OCI-LY7 (cell line): ENCODE data around the gene PDZK1. TPM values are rescaled to one million over a fixed set of nuclear protein-coding genes. Genes with fewer than 3 reads are reported as not detected.

ENCODE experiments used
- BruUV-seq: library from RNA; stranded (reverse); fragments of 400-500 nt; replicated peaks from 2 replicates; lab custom pipeline; 2021; lab: Mats Ljungman, UMichigan
- CTCF ChIA-PET: fragments of 300-600 bp; sonication (Branson Sonifier 250); formaldehyde crosslinking; loops from one replicate; lab custom pipeline; 2022; ENCODE audit warnings: antibody characterized with exemption; ENCODE audit not compliant: unreplicated experiment; lab: Charles Lee
- POLR2A ChIA-PET: fragments of 300-600 bp; sonication (Branson Sonifier 250); formaldehyde crosslinking; loops from one replicate; lab custom pipeline; 2022; ENCODE audit warnings: antibody characterized with exemption; lab: Charles Lee
- DNase-seq: peaks from one replicate; pipeline ENCODE4 v3.0.0-alpha.2; 2015; ENCODE audit warnings: low spot score
- H2AFZ ChIP-seq: fragments of 200-600 bp; sonication (generic), shearing (Covaris generic); 2 replicates; pipeline ENCODE4 v1.6.1; 2014; ENCODE audit warnings: mild to moderate bottlenecking, antibody characterized with exemption, low read length, moderate library complexity
- H3K27ac ChIP-seq: fragments of 200-600 bp; sonication (generic); 2 replicates; pipeline ENCODE4 v1.5.1; 2014; ENCODE audit warnings: mixed run types, low read depth, mild to moderate bottlenecking, moderate library complexity, low read length, inconsistent platforms; ENCODE audit not compliant: poor library complexity, severe bottlenecking
- H3K36me3 ChIP-seq: fragments of 200-600 bp; sonication (generic); 2 replicates; pipeline ENCODE4 v1.6.1; 2014; ENCODE audit warnings: mild to moderate bottlenecking, antibody characterized with exemption, low read length, moderate library complexity, mixed read lengths; ENCODE audit not compliant: insufficient read depth
- H3K4me1 ChIP-seq: fragments of 200-600 bp; sonication (generic); 2 replicates; pipeline ENCODE4 v1.5.1; 2014; ENCODE audit warnings: mild to moderate bottlenecking, low read length; ENCODE audit not compliant: insufficient read depth, poor library complexity, severe bottlenecking
- H3K4me2 ChIP-seq: fragments of 200-600 bp; sonication (generic); 2 replicates; pipeline ENCODE4 v1.6.1; 2014; ENCODE audit warnings: mild to moderate bottlenecking, low read length
- H3K4me3 ChIP-seq: fragments of 200-600 bp; sonication (generic); 2 replicates; pipeline ENCODE4 v1.5.1; 2014; ENCODE audit warnings: mild to moderate bottlenecking, low read depth, low read length; ENCODE audit not compliant: poor library complexity, severe bottlenecking
- H3K79me2 ChIP-seq: fragments of 200-600 bp; sonication (generic); 2 replicates; pipeline ENCODE4 v1.6.1; 2016; ENCODE audit warnings: low read depth, mild to moderate bottlenecking, low read length, moderate library complexity, mixed read lengths; ENCODE audit not compliant: insufficient read depth
- H3K9me2 ChIP-seq: fragments of 200-600 bp; sonication (generic); 2 replicates; pipeline ENCODE4 v1.6.1; 2016; ENCODE audit warnings: mild to moderate bottlenecking, low read length, mixed read lengths; ENCODE audit not compliant: insufficient read depth
- H3K9me3 ChIP-seq: fragments of 200-600 bp; sonication (generic); 2 replicates; pipeline ENCODE4 v1.6.1; 2014; ENCODE audit warnings: mild to moderate bottlenecking, mixed run types, low read length, mixed read lengths
- H4K20me1 ChIP-seq: fragments of 200-600 bp; sonication (generic); 2 replicates; pipeline ENCODE4 v1.6.1; 2014; ENCODE audit warnings: mild to moderate bottlenecking, antibody characterized with exemption, low read length, moderate library complexity, mixed read lengths; ENCODE audit not compliant: insufficient read depth
- EZH2phosphoT487 ChIP-seq: fragments of 200-600 bp; sonication (generic); IDR thresholded peaks from 2 replicates; pipeline ENCODE4 v1.6.1; 2018; ENCODE audit warnings: low read depth, borderline replicate concordance, mild to moderate bottlenecking, mixed run types, antibody characterized with exemption, low read length, moderate library complexity, mixed read lengths
- intact Hi-C: fragments of 100-400 bp; cut with micrococcal nuclease; formaldehyde crosslinking; loops from one replicate; pipeline ENCODE4 v1.10.0; 2022; ENCODE audit not compliant: unreplicated experiment
- total RNA-seq, 2 experiments: library from RNA; depleted of rRNA in 1 of 2; stranded (reverse); fragments of >200 nt in 1 of 2; shearing (Covaris generic) in 1 of 2; gene quantifications; 2 replicates each; pipeline ENCODE4 v1.2.3, GENCODE V29; 2014 to 2022
- TF ChIP-seq, protein P1 (sequence below): fragments of 200-600 bp; sonication (generic); conservative IDR thresholded peaks from 2 replicates; pipeline ENCODE4 v1.5.1; 2014; ENCODE audit warnings: mild to moderate bottlenecking, antibody characterized with exemption, low read length, moderate library complexity, mixed read lengths

The PDZK1 gene
- total RNA-seq, 2 experiments from 2014 or later = 0.23 TPM; not detected in 1

GRCh38 chr1:145720878-145721671 lies 13.9 kb upstream of the PDZK1 start:
- Histone ChIP-seq H3K27ac (no peak overlapping the region), H3K36me3 (no peaks in the 10 kb centered on the region), H3K4me2 (peak overlapping the region; percentile 49; the same call in 1 of the 2 replicates), H3K4me3 (no peak overlapping the region), H3K9me3 (no peaks in the 10 kb centered on the region), H3K9me2 (no peaks in the 10 kb centered on the region), H2AFZ (no peak overlapping the region), H4K20me1 (no peaks in the 10 kb centered on the region), H3K4me1 (peaks cover 3% of the 10 kb centered on the region), H3K79me2 (no peaks in the 10 kb centered on the region)
- DNase-seq = peak; percentile 69
- ChIA-PET CTCF (interaction anchor here (0.6 kb wide), 2 partner anchors 122 to 1944 kb away, joined by 3 read pairs; no protein-coding TSS in a partner anchor), POLR2A (no interaction called here)
- no TSS peak for BruUV-seq
- intact Hi-C loops = no loop called here
- TF ChIP-seq EZH2phosphoT487 = no peak
- TF ChIP-seq, protein P1, sequence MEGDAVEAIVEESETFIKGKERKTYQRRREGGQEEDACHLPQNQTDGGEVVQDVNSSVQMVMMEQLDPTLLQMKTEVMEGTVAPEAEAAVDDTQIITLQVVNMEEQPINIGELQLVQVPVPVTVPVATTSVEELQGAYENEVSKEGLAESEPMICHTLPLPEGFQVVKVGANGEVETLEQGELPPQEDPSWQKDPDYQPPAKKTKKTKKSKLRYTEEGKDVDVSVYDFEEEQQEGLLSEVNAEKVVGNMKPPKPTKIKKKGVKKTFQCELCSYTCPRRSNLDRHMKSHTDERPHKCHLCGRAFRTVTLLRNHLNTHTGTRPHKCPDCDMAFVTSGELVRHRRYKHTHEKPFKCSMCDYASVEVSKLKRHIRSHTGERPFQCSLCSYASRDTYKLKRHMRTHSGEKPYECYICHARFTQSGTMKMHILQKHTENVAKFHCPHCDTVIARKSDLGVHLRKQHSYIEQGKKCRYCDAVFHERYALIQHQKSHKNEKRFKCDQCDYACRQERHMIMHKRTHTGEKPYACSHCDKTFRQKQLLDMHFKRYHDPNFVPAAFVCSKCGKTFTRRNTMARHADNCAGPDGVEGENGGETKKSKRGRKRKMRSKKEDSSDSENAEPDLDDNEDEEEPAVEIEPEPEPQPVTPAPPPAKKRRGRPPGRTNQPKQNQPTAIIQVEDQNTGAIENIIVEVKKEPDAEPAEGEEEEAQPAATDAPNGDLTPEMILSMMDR = peak; percentile 90

DNA sequence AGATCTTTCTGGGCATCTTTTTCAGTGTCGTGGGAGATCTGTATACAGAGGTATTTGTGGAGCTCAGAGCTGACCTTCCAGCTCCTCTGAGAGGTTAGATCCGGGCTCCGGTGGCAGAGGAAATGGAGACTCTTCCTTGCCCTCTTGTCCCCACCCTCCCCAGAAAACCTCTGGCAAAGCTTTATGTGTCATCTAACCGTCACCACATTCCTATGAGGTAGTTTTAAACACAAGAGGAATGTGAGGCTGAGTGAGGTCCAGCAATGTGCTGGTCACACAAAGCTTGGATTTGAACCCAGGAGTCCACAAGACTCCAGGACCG lies 13.3 kb upstream of the PDZK1 start:
- no peak overlapping the region for H3K4me2 ChIP-seq
- POLR2A ChIA-PET = no interaction called here
- H3K36me3 ChIP-seq = no peaks in the 10 kb centered on the region
- H3K4me1 ChIP-seq = peaks cover 3% of the 10 kb centered on the region
- H2AFZ ChIP-seq = no peak overlapping the region
- no peaks in the 10 kb centered on the region for H3K9me2 ChIP-seq
- intact Hi-C loops = no loop called here
- DNase-seq = no peak
- no peaks in the 10 kb centered on the region for H3K9me3 ChIP-seq
- TF ChIP-seq, protein P1 = no peak
- TF ChIP-seq EZH2phosphoT487 = no peak
- H4K20me1 ChIP-seq = no peaks in the 10 kb centered on the region
- CTCF ChIA-PET = interaction anchor here (0.6 kb wide), 1 partner anchor 121 kb away, joined by 3 read pairs; no protein-coding TSS in a partner anchor
- H3K79me2 ChIP-seq = no peaks in the 10 kb centered on the region
- BruUV-seq = no TSS peak
- H3K4me3 ChIP-seq = no peak overlapping the region
- no peak overlapping the region for H3K27ac ChIP-seq
